Hematopoietic multipotent progenitor cell treated with erythropoietin and hydrocortisone succinate and interleukin-3 and kit ligand, for 4 days (in vitro differentiated cells): Measurements from ENCODE around the gene SCG2.
"Not testable (repeated sequence)": the region's sequence is repeated elsewhere in the genome, so short reads cannot be mapped to it uniquely, and the experiment has no call there.

ENCODE experiments used
- DNase-seq: peaks from one replicate; pipeline ENCODE4 v3.0.0-alpha.2; 2015

Gene SCG2

DNA sequence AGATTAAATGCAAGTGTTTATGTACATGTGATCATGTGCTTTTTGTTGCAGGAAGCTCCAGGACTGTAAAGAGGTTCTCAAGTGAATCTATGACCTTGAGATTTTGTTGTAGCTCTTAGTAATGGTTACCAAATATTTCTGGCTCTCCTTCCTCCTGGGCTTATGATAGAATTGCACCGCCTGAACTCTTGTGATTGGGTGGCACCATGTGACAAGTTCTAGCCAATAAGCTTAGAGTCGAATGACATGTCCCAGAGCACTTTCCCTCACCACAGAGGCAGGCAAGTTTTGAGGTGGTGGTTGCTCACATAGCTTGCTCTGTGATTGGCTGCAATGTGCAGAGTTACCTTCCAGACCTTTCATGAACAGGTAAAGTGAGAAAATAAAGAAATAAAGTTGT is 8.9 kb upstream of the SCG2 start:
- no peak for DNase-seq

DNA sequence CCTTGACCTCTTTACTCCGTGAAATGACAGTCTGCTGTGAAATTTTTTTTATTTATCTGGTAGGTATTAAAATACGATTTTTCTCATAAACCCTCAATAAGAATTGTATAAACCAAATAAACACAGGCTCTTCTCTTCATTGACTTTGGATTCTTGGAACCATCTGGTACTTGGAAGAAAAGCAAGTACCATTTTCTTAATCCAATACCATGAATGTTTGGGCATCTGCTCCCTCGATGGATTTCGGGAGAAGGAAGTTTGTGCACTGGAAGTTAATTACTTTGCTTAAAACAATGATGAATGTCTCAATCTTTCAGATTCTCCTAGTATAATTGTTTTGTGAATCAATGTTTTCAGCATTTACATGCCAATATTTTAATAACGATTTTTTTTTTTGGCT is 5.3 kb upstream of the SCG2 start:
- no peak for DNase-seq

DNA sequence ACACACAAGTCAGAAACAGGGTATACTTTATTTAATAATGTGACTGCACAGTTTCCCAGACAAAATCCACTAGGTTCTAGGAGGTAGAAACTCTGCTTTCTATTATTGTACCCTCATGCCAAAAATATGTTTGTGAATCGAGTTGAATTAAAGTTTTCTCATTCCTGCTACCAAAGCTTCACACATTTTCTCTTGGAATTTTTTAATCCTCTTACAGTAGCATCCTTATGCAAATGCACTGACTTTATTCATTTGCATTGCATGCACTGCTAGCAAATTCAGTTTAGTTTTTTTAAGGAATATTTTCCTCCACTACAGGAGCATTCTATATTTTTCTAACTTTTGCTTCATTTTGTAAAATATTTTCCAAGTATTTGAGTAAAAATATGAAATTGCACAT is 4.8 kb upstream of the SCG2 start:
- no peak for DNase-seq

DNA sequence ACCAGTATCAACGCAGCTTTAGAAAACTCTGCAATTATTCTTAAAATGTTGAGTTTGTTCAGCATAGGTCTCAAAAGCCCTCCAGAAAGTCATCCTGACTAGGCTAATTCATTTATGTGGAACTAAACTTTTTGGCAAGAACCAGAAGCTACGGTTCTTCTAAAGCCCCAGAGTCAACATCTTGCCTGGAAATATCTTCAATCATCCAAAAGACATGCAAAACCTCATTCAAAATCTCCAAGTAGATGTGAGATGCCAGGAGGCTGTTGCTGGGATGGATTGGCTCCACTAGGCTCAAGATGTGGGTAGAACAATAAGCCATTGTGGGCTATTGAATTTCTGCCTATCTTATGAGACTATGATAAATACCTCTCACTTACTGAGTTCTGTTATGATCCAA is 2.1 kb upstream of the SCG2 start:
- DNase-seq = no peak

DNA sequence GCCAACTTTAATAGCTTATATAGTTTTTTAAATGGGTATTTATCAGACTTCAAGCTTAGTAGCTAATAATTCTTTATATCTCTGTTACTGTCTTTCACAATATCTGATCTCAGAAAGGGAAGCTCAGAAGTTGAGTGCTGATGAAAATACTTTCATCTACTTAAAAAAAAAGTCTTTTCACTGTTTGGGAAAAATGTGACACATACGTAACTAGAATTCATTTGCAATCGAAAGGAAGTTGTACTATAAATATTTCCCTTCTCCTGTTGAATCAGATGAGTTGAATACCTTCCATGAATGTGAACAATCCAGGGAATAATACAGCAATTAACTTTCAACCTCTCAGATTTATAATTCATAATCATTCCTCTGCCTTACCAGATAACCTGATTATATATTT is 811 bp upstream of the SCG2 start:
- DNase-seq = no peak

DNA sequence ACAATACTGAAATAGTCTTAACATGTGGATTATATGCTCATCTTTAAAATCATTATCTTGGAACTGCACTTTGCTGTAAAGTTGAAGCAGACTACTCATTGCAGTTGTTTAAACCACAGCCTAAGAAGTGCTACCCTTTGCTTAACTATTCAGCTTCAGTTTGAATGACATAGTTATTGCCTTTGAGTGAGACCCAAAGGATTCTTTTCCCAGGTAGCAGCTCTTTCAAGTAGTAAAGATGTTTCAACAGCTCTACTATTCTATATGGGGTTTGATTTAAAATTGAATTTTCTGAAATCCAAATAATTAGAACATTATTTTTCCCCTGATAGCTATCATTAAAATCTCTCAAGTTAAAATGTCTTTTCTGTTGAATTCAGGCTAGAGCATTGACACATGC is 1.1 kb downstream of the SCG2 start:
- DNase-seq = no peak

DNA sequence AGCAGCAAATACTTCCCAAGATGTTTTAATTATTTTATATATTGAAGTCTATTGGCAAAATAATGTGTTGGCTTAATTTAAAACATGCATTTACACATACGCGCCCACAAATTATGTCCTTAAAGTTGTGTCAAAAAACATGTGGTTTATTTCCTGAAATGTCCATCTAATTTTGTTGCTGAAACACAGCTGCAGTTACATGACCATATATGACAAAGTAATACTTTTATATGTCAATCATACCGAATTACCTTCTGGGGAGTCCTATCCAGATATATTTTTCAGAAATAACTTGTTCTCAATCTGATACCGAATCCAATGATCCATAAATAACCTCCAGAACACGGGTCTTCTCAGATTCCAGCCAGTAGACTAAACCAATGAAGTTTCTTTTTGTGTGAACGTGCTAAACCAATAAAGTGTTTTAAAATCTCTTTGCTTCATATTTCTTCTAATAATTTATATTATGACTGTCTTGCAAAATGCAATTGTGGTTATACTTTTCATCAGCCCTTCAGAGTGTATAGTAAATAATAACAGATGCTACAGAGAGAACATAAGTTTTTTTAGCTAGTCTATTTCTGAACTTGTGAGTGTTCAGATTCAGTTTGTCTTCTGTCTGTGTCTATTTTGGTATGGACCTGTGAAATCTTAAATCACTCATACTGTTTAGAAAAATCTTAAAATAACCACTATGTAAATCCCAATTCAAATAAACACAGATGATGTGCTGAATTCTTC is 2.4 kb downstream of the SCG2 start:
- no peak for DNase-seq

DNA sequence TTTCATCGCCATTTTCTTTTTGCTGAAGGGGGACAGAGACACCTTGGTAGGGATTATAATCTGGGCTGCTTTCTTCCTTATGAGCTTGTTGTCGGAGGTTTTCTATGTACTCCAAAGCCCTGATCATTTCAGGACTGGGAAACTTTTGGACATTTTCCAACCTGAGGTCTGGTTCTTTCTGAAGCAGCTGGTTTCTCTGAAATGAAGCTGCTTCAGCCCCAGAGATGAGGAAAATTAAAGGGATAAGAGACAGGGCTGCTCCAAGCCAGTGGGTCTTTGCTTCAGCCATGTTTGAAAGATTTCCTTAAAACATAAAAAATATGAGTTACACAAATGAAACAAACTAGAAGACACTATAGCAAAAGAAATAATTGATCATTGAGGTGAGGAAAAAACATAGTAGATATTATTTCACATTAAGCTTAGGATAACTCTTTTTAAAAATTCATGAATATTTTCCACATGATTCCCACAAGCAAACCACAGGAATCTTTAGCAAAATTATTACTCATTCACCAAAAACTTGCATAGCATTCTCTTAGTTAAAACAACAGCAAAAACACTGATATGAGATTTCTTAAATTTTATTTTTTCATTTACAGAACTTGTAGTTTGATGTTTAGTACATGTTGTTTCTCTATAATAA is 3.0 kb downstream of the SCG2 start:
- DNase-seq = no peak

DNA sequence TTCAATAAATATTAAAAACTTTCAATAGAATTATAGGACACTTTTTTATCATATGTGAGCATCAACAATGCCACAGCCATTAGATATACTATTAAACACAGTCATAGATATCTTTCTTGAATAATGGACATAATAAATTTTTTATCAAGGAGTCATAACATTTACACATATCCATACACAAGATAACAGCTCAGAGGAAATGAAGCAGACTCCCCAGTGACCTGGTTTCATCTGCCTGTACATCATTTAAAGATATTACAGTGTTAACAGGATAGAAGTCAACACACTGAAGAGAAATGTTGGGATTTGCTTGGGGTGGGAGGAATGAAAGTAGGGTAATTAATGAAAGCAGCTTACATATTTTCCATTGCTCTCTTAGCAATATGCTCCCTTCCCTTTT is 5.1 kb downstream of the SCG2 start:
- DNase-seq = no peak

DNA sequence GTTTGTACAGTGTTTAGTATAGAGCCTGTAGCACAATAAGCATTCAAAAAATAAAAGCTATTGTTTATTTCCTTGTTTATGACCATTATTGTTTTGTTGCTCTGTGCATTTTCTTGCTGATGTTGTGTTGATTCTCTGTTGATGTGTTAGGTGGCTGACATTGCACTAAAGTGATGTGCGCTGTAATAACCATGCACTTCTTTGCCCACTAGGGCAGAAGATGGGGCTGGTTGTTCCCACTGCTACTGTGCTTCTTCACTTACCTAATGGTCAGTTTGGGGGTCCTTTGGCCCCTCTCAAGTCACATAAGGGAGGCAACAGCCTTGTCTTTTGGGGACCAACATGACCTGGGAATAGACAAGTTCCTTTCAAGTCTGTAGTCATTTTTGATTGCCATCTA is 6.0 kb downstream of the SCG2 start:
- no peak for DNase-seq

DNA sequence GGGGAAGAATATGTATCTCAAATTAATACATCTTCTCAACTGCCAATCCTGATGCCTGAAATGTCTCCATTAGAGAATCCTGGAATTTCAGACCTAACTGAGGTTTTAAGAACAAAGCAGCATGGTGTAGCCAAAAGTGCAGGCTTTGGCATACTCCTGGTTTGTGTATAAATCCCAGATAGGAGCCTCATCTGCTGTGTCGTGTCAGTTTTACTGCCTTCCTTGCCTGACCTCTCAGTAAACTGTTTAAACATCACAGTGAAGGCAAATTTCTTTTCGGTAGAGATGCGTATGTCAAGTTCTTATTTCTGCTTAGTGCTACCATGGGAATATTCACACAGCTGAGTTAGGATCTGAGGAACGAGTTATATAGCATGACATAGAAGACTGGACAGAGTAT is 7.3 kb downstream of the SCG2 start:
- no peak for DNase-seq

DNA sequence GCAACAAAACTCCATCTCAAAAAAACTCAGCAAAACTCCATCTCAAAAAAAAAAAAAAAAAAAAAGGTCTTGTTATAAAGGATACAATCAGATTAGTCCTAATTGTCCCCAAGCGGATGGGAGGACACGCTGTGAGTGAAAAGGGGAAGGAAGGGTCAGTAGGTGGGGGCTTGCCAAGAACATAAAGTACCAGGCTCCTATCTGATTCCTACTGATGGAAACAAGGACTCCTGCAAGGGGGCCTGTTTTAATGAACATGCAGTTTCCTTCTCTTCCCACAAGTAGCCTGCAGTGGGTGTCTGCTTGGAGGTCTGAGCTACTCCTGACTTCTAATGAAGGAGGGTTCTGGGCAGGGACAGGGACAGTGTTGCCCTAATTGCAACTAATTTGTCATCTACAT is 7.9 kb downstream of the SCG2 start:
- DNase-seq = no peak

DNA sequence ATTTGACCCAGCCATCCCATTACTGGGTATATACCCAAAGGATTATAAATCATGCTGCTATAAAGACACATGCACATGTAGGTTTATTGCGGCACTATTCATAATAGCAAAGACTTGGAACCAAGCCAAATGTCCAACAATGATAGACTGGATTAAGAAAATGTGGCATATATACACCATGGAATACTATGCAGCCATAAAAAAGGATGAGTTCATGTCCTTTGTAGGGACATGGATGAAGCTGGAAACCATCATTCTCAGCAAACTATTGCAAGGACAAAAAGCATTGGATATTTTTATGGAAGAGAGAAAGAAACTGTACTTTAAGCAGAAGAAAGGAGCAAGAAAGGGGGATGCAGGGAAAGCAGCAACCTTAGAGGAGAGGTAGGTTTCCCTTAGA is 9.5 kb downstream of the SCG2 start:
- DNase-seq = not testable (repeated sequence)

DNA sequence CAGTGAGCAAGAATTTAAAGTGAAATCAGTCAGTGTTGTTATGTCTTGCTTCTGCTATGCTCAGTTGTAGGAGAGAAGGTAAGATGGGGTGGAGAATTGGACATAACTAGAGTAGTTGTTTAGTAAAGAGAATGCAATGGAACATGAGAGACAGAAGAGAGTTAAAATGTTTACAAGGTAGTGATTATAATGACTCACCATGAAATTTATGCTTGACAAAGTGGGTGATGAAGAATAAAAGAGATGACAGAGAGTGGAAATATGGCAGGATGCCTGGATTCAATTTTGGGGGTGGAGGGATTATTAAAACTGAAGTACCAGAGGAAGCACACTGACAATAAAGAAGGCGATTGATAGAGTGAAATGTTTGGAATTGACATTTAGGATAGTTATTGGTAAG is 10.6 kb downstream of the SCG2 start:
- DNase-seq = no peak

DNA sequence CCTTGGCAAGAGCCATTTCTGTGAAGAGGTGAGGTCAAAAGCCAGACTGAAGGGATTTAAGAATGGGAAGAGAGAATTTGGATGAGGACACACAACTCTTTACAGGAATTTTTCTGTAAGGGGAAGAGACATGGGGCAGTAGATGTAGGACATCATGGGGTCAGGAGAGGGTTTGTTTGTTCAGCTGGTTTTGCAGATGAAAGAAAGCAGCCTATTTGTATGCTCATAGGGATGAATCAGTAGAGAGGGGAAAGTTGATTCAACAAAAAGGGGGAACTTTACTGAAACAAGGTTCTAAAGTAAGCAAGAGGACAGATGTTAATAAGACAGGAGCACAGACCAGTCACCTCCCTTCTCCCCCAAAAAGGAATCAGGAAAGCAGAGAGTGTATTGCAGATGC is 11.2 kb downstream of the SCG2 start:
- no peak for DNase-seq

DNA sequence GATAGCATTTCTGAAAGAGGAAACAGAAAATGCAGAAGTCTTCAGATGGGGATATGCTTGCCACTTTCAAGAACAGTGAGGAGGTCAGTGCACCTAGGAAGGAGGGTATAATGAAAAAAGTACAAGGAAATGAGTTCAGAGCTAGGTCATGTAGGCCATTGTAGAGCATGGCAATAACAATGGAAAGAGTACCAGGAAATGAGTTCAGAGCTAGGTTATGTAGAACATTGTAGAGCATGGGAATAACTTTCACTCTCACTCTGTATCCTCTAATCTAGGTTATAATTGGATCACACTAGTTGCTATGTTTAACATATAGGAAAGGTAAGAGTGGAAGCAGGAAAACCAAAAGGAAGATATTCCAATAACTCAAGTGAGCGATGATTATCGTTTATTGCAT is 12.3 kb downstream of the SCG2 start:
- DNase-seq = no peak

DNA sequence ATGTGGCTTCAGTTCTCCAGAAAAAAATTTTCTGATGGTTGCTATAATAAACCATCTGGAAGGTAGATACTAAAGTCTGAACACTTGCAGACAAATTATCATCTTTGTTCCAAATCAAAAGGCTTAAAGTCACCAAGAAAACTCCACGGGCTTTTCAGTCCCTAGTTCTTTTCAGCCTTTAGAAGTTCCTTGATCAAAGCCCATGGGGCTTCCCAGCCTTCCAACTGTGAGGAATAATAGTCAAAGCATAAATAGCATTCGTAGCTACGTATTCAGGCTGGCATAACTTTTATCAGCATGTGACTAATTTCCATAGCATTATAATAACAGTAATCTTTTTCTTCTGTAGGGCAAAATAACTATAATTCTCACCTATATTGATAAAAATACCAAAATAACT is 13.9 kb downstream of the SCG2 start:
- DNase-seq = no peak

DNA sequence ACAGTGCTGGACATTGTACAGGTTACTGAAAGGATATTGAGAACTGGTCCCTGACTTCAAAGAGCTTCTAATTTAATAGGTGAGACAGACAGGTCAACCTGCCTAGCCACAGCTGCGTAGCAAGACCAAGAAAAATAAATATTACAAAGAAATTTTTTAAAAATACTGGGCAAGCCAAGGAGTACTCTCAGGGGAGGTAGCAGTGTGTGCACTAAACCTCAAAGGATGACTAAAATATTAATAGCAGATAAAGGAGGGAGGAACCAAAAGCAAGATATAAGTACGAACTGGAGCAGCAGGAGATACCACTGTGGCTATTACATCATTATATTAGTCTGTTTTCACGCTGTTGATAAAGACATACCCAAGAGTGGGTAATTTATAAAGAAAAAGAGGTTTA is 14.9 kb downstream of the SCG2 start:
- DNase-seq = no peak

DNA sequence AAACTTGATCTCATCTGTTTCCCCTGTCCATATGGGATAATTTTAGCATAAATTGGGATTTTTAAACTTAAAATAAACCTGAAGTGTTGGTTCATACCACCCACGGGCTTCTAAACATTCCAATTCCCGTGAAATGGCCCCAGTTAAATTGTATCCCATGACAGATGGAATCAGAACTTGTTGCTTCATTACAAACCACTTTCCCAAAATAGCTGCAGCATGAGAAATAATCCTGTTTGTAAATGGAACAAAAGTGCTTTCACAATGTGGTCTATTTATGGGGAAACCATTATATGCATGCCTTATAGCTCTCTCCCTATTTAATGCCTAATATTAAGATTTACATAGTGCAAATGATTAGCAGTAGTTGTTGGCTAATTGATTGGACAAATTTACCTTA is 15.9 kb downstream of the SCG2 start:
- no peak for DNase-seq

DNA sequence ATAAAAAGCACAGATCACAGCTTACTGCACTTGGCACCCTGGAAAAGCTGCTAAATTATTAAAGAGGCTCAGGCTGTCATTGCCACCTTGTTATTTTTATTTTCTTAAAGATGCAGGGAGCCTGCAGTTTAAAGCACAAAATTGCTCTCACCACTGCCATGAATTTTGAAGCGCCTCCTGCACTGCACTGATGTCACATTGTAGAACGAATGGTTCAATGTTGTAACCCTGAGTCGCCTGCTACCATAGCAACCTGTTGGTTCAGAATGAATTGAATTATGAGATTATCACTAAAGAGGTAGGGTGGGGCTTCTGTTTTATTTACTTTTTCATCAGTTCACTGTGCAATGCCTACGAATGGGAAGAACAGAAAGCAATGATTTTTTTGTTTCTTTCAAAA is 16.5 kb downstream of the SCG2 start:
- DNase-seq = no peak

DNA sequence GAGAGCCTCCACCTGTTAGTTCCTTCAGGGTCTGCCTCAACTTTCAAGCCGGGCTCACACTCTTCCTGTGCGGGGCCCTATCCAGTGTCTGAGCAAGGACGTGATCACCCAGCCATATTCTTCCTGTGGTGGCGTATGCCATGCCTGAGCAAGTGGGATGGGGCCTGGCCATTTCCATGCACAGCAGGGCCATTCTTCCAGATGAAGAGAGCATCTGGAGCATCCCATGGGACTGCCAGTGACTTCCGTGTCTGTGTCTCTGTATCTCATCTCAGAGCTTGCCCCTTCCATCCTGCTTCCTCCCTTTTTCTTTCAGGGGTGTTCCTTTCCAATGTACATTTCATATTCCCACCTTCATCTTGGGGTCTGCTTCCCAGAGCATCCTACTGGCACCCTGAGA is 20.2 kb downstream of the SCG2 start:
- DNase-seq = no peak

DNA sequence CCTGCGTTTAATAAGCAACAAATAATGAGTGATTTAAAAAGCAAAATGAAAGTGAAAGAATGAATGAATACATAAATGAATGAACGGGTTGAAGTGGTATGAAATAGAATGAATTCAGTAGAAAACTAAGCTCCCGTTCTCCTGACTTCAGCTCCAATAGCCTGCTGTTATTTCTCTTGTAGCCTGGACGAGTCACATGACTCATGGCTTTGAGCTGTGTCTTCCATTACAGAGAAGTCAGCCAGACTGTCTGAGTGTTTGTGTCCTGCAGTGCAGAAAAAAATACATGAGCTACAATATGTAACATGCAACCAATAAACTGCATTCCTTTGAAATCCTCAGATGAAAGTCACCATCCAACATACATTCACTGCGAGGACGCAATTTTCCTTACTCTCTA is 21.2 kb downstream of the SCG2 start:
- no peak for DNase-seq

DNA sequence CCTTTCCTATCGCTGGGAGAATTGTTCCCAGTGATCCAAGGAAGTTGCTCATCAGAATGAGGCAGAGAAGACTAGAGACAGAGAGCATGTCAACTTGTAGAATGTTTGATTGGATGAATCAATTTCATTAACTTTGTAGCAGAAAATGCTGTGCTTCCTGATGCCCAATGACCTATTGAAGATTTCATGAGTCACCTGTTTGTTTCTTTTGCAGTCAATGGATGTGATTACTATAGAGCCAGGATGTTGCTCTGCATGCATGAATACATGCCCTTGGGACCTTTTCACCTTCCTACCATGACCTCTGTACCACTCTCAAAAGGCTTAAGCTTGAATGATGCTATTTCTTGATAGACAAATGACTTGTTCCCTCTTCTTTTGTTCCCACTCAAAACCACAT is 23.3 kb downstream of the SCG2 start:
- DNase-seq = no peak

DNA sequence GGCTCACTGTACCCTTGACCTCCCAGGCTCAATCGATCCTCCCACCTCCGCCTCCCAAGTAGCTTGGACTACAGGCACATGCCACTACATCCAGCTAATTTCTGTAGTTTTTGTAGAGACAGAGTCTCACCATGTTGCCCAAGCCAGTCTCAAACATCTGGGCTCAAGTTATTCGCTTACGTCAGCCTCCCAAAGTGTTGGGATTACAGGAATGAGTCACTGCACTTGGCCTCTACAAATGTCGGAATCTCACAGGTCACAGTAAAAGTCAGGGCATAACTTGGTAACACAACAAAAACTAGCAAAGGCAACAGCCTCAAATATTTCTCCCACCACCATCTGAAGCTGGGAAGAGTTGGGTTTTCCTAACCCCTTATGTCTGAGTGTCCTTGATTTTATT is 25.3 kb downstream of the SCG2 start:
- DNase-seq = no peak

DNA sequence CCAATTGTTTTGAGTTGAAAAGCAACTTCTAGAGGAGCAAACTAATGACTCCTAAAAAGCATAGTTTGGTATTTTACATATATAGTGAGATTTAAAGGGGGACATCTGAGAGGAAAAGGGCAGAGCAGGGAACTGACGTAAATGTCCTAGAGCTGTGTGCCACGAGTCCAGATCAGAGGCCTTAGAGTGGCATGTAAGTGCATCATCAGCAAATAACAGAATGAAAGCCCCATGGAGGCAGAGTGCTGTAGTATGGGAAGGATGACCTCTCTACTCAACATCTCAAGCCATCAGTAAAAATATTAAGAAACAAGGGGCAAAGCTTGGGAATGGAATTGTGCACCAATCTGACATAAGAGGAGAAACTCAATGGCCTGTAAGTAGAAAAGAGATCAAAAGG is 31.4 kb downstream of the SCG2 start:
- DNase-seq = no peak
